Measurements from ENCODE around the gene BTNL8. TPM values are rescaled to one million over a fixed set of nuclear protein-coding genes. Genes with fewer than 3 reads are reported as not detected.

BTNL8 gene
- total RNA-seq, 1 experiment from 2014 or later: 0.85 TPM

GRCh38 chr5:180874804-180875582 is 24.0 kb upstream of the BTNL8 start (continued):
- TF ChIP-seq PRDM15 (CRISPR knock-in tag; IDR thresholded peaks at IDR 0.05) (no peak), AFF4 (CRISPR knock-in tag; IDR thresholded peaks at IDR 0.05; ENCODE audit: borderline replicate concordance) (no peak), TP53 (CRISPR knock-in tag; IDR thresholded peaks at IDR 0.05) (no peak), ZNF281 (CRISPR knock-in tag; IDR thresholded peaks at IDR 0.05) (no peak), ZSCAN18 (CRISPR knock-in tag; IDR thresholded peaks at IDR 0.05) (no peak), TEAD1 (CRISPR knock-in tag; IDR thresholded peaks at IDR 0.05) (no peak), PRRX2 (CRISPR knock-in tag; IDR thresholded peaks at IDR 0.05) (no peak)

- Mint-ChIP-seq H3K27ac (no peak overlapping the region), H3K27me3 (ENCODE audit: low read depth) (peaks cover 4% of the 10 kb centered on the region), H3K36me3 (no peaks in the 10 kb centered on the region), H3K9me3 (peaks cover under 1% of the 10 kb centered on the region; the same call in 1 of the 2 replicates), H3K4me1 (peaks cover 12% of the 10 kb centered on the region), H3K4me3 (no peak overlapping the region)
- ChIA-PET POLR2A (interaction anchor here (0.7 kb wide), 1 partner anchor 9 kb away, joined by 3 read pairs; no protein-coding TSS in a partner anchor), CTCF (no interaction called here)
- DNase-seq (ENCODE audit: low spot score): no peak
- no peak for ATAC-seq
- TF ChIP-seq ATF3 (CRISPR knock-in tag; conservative IDR thresholded peaks at IDR 0.05) (no peak), HMGXB4 (CRISPR knock-in tag; IDR thresholded peaks at IDR 0.05) (no peak), ERG (CRISPR knock-in tag; IDR thresholded peaks at IDR 0.05) (no peak), ZNF425 (CRISPR knock-in tag; conservative IDR thresholded peaks at IDR 0.05) (no peak), ZNF263 (CRISPR knock-in tag; IDR thresholded peaks at IDR 0.05; ENCODE audit: low read depth) (no peak), MXD4 (CRISPR knock-in tag; IDR thresholded peaks at IDR 0.05; ENCODE audit: borderline replicate concordance) (no peak), NR1H2 (CRISPR knock-in tag; IDR thresholded peaks at IDR 0.05) (no peak), FOXP1 (CRISPR knock-in tag; IDR thresholded peaks at IDR 0.05; ENCODE audit: borderline replicate concordance) (no peak), TCF7 (CRISPR knock-in tag; IDR thresholded peaks at IDR 0.05; ENCODE audit: low read depth) (no peak)
These were observed 23.0 kb upstream of the BTNL8 start for GRCh38 chr5:180875860-180876426.
